Liver (tissue), 9 donors: ENCODE data around the gene FBXO24. TPM values are rescaled to one million over a fixed set of nuclear protein-coding genes. Genes with fewer than 3 reads are reported as not detected.

Experiments used
- DNase-seq: peaks from one replicate; pipeline ENCODE4 v3.0.0-alpha.2; 2017; ENCODE audit warnings: low spot score
- H3K27ac ChIP-seq, 2 donors: one replicate each; pipeline ENCODE4 v1.7.0; 2013; ENCODE audit warnings: inconsistent platforms in 2 of 2, low read length in 2 of 2, control low read depth in 1 of 2, low read depth in 1 of 2, mild to moderate bottlenecking in 1 of 2
- H3K27me3 ChIP-seq, 4 donors: one replicate each; pipeline versions ENCODE4 v1.6.1 to v1.7.0; 2013; ENCODE audit warnings: low read length in 3 of 4, inconsistent platforms in 1 of 4, mild to moderate bottlenecking in 1 of 4, moderate library complexity in 1 of 4; ENCODE audit not compliant: control insufficient read depth in 4 of 4, insufficient read depth in 4 of 4
- H3K36me3 ChIP-seq, 4 donors: one replicate each; pipeline versions ENCODE4 v1.6.1 to v1.7.0; 2013; ENCODE audit warnings: low read length in 3 of 4, mild to moderate bottlenecking in 3 of 4, low read depth in 1 of 4, moderate library complexity in 1 of 4; ENCODE audit not compliant: control insufficient read depth in 4 of 4, insufficient read depth in 3 of 4
- H3K4me1 ChIP-seq, 4 donors: one replicate each; pipeline versions ENCODE4 v1.6.1 to v1.7.0; 2013; ENCODE audit warnings: low read length in 3 of 4, mild to moderate bottlenecking in 3 of 4, moderate library complexity in 1 of 4; ENCODE audit not compliant: control insufficient read depth in 4 of 4, insufficient read depth in 4 of 4
- H3K4me3 ChIP-seq, 3 donors: one replicate each; pipeline versions ENCODE4 v1.6.1 to v1.7.0; 2013; ENCODE audit warnings: low read length in 3 of 3, control low read depth in 1 of 3, low read depth in 1 of 3, mild to moderate bottlenecking in 1 of 3
- H3K9ac ChIP-seq, 2 donors: one replicate each; pipeline ENCODE4 v1.7.0; 2013; ENCODE audit warnings: low read length in 2 of 2, mild to moderate bottlenecking in 2 of 2, moderate library complexity in 2 of 2, control low read depth in 1 of 2, low read depth in 1 of 2
- H3K9me3 ChIP-seq, 4 donors: one replicate each; pipeline versions ENCODE4 v1.6.1 to v1.7.0; 2013; ENCODE audit warnings: low read length in 3 of 4; ENCODE audit not compliant: control insufficient read depth in 4 of 4
- EGR1 ChIP-seq, 2 donors: IDR thresholded peaks; 2 replicates each; pipeline ENCODE4 v1.6.1; 2016 to 2018; ENCODE audit warnings: antibody characterized with exemption in 2 of 2, low read depth in 2 of 2
- FOXA1 ChIP-seq: IDR thresholded peaks from 2 replicates; pipeline ENCODE4 v1.6.1; 2016; ENCODE audit warnings: antibody characterized with exemption
- FOXA2 ChIP-seq: IDR thresholded peaks from 2 replicates; pipeline ENCODE4 v1.6.1; 2016; ENCODE audit warnings: antibody characterized with exemption
- GABPA ChIP-seq, 2 donors: IDR thresholded peaks in 1 of 2; conservative IDR thresholded peaks in 1 of 2; 2 replicates each; pipeline ENCODE4 v1.6.1; 2016; ENCODE audit warnings: antibody characterized with exemption in 2 of 2, mild to moderate bottlenecking in 1 of 2, moderate library complexity in 1 of 2
- HNF4A ChIP-seq, 2 donors: conservative IDR thresholded peaks; 2 replicates each; pipeline ENCODE4 v1.6.1; 2016; ENCODE audit warnings: antibody characterized with exemption in 2 of 2, mild to moderate bottlenecking in 2 of 2
- HNF4G ChIP-seq: IDR thresholded peaks from 2 replicates; pipeline ENCODE4 v1.6.1; 2016; ENCODE audit warnings: antibody characterized with exemption
- JUND ChIP-seq, 2 donors: IDR thresholded peaks; 2 replicates each; pipeline ENCODE4 v1.6.1; 2016; ENCODE audit warnings: antibody characterized with exemption in 2 of 2
- NR2F2 ChIP-seq: IDR thresholded peaks from 2 replicates; pipeline ENCODE4 v1.6.1; 2016; ENCODE audit warnings: antibody characterized with exemption
- RAD21 ChIP-seq, 2 donors: IDR thresholded peaks; 2 replicates each; pipeline ENCODE4 v1.6.1; 2016; ENCODE audit warnings: antibody characterized with exemption in 2 of 2, mild to moderate bottlenecking in 2 of 2
- RXRA ChIP-seq, 2 donors: IDR thresholded peaks; 2 replicates each; pipeline ENCODE4 v1.6.1; 2017 to 2018; ENCODE audit warnings: antibody characterized with exemption in 2 of 2, mild to moderate bottlenecking in 1 of 2
- SP1 ChIP-seq: IDR thresholded peaks from 2 replicates; pipeline ENCODE4 v1.6.1; 2018; ENCODE audit warnings: antibody characterized with exemption, mild to moderate bottlenecking
- TAF1 ChIP-seq: conservative IDR thresholded peaks from 2 replicates; pipeline ENCODE4 v1.6.1; 2016; ENCODE audit warnings: antibody characterized with exemption, mild to moderate bottlenecking
- YY1 ChIP-seq: IDR thresholded peaks from 2 replicates; pipeline ENCODE4 v1.6.1; 2016; ENCODE audit warnings: antibody characterized with exemption, mild to moderate bottlenecking
- WGBS: extraction: QIAGEN DNeasy Blood & Tissue Kit; methylation state at CpG from one replicate; pipeline ENCODE4 v1.1.7; 2013; 5-methylcytosine and 5-hydroxymethylcytosine counted together
- polyA plus RNA-seq, 2 donors: library from polyadenylated mRNA; stranded (reverse) in 1 of 2; unstranded in 1 of 2; fragments of 200-250 nt in 1 of 2; fragments of >200 nt in 1 of 2; fragmentation: Nextera tagmentation in 1 of 2; extraction: Ambion mirVana in 1 of 2; gene quantifications; one replicate each; pipeline versions ENCODE4 v1.2.1 to v1.2.3, GENCODE V29; 2013 to 2015
- total RNA-seq, 2 donors: library from RNA; depleted of rRNA; stranded (reverse); fragments of >200 nt; gene quantifications; one replicate each; pipeline ENCODE4 v1.2.3, GENCODE V29; 2014
- TF ChIP-seq, protein P1 (sequence below): fragments of 150-350 bp; IDR thresholded peaks from 2 replicates; pipeline ENCODE4 v1.5.1; 2017; ENCODE audit warnings: improper control_type of control experiment, low read depth, low read length; ENCODE audit not compliant: missing input control
- TF ChIP-seq, protein P2 (sequence below): IDR thresholded peaks from 2 replicates; pipeline ENCODE4 v1.6.1; 2016; ENCODE audit warnings: antibody characterized with exemption
- TF ChIP-seq, protein P3 (sequence below): IDR thresholded peaks from 2 replicates; pipeline ENCODE4 v1.6.1; 2016; ENCODE audit warnings: antibody characterized with exemption
- TF ChIP-seq, protein P4 (sequence below): IDR thresholded peaks from 2 replicates; pipeline ENCODE4 v1.6.1; 2016; ENCODE audit warnings: antibody characterized with exemption, mild to moderate bottlenecking
- TF ChIP-seq, protein P5 (sequence below): IDR thresholded peaks from 2 replicates; pipeline ENCODE4 v1.6.1; 2016; ENCODE audit warnings: antibody characterized with exemption
- donor health status: healthy.
- donor health status: healthy.
- donor health status: healthy.
- donor health status: healthy.
- donor health status: healthy.

Gene FBXO24
- total and polyA plus RNA-seq, 4 donors = 0.25 to 1.3 (median 0.50) TPM

DNA sequence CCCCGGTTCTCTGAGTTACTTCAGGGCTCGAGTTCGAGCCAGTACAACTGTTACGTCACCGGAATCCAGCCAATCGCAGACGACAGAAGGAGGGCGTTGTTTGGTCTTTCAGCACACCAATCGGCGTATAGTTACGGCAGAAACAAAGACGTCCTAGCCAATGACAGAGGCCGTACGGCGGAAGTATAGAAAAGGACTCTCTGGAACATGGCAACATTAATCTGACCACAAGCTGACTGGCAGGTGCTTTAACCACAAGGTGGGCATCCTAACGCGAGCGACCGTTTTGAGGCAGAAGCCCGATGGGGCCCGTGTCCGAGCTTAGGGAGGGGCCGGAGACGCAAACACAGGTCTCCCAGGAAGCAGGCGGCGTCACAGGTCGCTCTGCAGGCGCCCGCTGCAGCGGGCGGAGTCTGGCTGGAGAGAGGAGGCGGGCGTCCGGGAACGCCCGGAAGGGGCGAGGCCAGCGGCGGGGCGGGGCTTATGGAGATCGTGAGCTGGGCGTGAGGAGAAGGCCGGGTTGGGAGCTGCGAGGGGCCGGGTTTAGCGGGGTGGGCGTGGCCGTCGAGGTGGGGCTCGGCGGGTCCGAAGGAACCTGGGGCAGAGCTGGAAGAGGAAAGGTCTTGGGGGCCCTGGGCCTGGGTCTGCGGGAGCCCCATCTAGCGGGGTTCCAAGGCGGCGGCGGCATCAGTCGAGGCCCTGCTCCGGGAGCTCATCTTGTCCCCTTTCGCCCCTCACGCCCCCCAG lies 26.0 kb downstream of the FBXO24 start, which contains the start of gene MOSPD3:
Gene MOSPD3 (plus strand): TSS at position 558 of the 747 bp plus-strand sequence. CDS start 252 bp downstream, outside the sequence.
- peaks cover 3 to 19% (median 14%) of the 10 kb centered on the region in 4 donors for H3K4me1 ChIP-seq
- H3K27me3 ChIP-seq = no peaks in the 10 kb centered on the region
- no peaks in the 10 kb centered on the region for H3K9me3 ChIP-seq
- H3K4me3 ChIP-seq = peak within 1 kb of the TSS; percentile 67 to 80 (median 68)
- under 1% methylated on average over 61 of the region's 61 CpGs for WGBS
- peak within 1 kb of the TSS; percentile 67 to 91 for H3K9ac ChIP-seq
- peak within 1 kb of the TSS; percentile 91 to 97 for H3K27ac ChIP-seq
- peak; percentile 99 for DNase-seq
- TF ChIP-seq RXRA (IDR thresholded peaks at IDR 0.05) (peak; percentile 70 to 84), RAD21 (IDR thresholded peaks at IDR 0.05) (peak in 1 of 2 donors; percentile 35), TAF1 (peak; percentile 88), JUND (IDR thresholded peaks at IDR 0.05) (peak; percentile 38 to 44), HNF4G (no peak), SP1 (peak; percentile 95), YY1 (peak; percentile 71), FOXA2 (no peak), EGR1 (IDR thresholded peaks at IDR 0.05; ENCODE audit: low read depth in 2 of 2) (no peak), GABPA (IDR thresholded peaks at IDR 0.05 in 1 of 2, conservative IDR thresholded peaks at IDR 0.05 in 1 of 2) (peak in 1 of 2 donors; percentile 84), HNF4A (conservative IDR thresholded peaks at IDR 0.05) (peak; percentile 3 to 16), FOXA1 (no peak), NR2F2 (peak; percentile 15)
- TF ChIP-seq, protein P1, sequence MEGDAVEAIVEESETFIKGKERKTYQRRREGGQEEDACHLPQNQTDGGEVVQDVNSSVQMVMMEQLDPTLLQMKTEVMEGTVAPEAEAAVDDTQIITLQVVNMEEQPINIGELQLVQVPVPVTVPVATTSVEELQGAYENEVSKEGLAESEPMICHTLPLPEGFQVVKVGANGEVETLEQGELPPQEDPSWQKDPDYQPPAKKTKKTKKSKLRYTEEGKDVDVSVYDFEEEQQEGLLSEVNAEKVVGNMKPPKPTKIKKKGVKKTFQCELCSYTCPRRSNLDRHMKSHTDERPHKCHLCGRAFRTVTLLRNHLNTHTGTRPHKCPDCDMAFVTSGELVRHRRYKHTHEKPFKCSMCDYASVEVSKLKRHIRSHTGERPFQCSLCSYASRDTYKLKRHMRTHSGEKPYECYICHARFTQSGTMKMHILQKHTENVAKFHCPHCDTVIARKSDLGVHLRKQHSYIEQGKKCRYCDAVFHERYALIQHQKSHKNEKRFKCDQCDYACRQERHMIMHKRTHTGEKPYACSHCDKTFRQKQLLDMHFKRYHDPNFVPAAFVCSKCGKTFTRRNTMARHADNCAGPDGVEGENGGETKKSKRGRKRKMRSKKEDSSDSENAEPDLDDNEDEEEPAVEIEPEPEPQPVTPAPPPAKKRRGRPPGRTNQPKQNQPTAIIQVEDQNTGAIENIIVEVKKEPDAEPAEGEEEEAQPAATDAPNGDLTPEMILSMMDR = no peak
- TF ChIP-seq, protein P2, sequence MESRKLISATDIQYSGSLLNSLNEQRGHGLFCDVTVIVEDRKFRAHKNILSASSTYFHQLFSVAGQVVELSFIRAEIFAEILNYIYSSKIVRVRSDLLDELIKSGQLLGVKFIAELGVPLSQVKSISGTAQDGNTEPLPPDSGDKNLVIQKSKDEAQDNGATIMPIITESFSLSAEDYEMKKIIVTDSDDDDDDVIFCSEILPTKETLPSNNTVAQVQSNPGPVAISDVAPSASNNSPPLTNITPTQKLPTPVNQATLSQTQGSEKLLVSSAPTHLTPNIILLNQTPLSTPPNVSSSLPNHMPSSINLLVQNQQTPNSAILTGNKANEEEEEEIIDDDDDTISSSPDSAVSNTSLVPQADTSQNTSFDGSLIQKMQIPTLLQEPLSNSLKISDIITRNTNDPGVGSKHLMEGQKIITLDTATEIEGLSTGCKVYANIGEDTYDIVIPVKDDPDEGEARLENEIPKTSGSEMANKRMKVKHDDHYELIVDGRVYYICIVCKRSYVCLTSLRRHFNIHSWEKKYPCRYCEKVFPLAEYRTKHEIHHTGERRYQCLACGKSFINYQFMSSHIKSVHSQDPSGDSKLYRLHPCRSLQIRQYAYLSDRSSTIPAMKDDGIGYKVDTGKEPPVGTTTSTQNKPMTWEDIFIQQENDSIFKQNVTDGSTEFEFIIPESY = peak; percentile 49
- TF ChIP-seq, protein P3, sequence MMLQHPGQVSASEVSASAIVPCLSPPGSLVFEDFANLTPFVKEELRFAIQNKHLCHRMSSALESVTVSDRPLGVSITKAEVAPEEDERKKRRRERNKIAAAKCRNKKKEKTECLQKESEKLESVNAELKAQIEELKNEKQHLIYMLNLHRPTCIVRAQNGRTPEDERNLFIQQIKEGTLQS = no peak
- TF ChIP-seq, protein P4, sequence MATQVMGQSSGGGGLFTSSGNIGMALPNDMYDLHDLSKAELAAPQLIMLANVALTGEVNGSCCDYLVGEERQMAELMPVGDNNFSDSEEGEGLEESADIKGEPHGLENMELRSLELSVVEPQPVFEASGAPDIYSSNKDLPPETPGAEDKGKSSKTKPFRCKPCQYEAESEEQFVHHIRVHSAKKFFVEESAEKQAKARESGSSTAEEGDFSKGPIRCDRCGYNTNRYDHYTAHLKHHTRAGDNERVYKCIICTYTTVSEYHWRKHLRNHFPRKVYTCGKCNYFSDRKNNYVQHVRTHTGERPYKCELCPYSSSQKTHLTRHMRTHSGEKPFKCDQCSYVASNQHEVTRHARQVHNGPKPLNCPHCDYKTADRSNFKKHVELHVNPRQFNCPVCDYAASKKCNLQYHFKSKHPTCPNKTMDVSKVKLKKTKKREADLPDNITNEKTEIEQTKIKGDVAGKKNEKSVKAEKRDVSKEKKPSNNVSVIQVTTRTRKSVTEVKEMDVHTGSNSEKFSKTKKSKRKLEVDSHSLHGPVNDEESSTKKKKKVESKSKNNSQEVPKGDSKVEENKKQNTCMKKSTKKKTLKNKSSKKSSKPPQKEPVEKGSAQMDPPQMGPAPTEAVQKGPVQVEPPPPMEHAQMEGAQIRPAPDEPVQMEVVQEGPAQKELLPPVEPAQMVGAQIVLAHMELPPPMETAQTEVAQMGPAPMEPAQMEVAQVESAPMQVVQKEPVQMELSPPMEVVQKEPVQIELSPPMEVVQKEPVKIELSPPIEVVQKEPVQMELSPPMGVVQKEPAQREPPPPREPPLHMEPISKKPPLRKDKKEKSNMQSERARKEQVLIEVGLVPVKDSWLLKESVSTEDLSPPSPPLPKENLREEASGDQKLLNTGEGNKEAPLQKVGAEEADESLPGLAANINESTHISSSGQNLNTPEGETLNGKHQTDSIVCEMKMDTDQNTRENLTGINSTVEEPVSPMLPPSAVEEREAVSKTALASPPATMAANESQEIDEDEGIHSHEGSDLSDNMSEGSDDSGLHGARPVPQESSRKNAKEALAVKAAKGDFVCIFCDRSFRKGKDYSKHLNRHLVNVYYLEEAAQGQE = peak; percentile 69
- TF ChIP-seq, protein P5, sequence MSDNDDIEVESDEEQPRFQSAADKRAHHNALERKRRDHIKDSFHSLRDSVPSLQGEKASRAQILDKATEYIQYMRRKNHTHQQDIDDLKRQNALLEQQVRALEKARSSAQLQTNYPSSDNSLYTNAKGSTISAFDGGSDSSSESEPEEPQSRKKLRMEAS = no peak
- H3K36me3 ChIP-seq = no peaks in the 10 kb centered on the region
